Right lobe of liver (tissue), 6 donors: Measurements from ENCODE around the gene P2RY6. TPM values are rescaled to one million over a fixed set of nuclear protein-coding genes. Genes with fewer than 3 reads are reported as not detected.
A peak's percentile ranks its signal among the peaks of the same experiment; 100 is the strongest.

ENCODE experiments used
- ATAC-seq, 4 donors: fragments of 200-7000 bp; cut with Tn5 transposase; one replicate each; pipeline ENCODE4 v1.9.1; 2020; ENCODE audit warnings: mild to moderate bottlenecking in 4 of 4, moderate library complexity in 4 of 4
- DNase-seq, 3 donors: peaks; one replicate each; pipeline ENCODE4 v3.0.0-alpha.2; 2020
- H3K27ac ChIP-seq, 3 donors: fragments of 200-600 bp; one replicate each; pipeline ENCODE4 v1.8.0; 2022
- H3K27me3 ChIP-seq, 2 donors: fragments of 200-600 bp; one replicate each; pipeline ENCODE4 v1.8.0; 2022
- H3K36me3 ChIP-seq, 4 donors: fragments of 200-600 bp; sonication (generic) in 1 of 4; one replicate each; pipeline versions ENCODE4 v1.5.1 to v1.8.0; 2017 to 2022; ENCODE audit warnings: control low read depth in 1 of 4
- H3K4me1 ChIP-seq, 4 donors: fragments of 200-600 bp; sonication (generic) in 1 of 4; one replicate each; pipeline versions ENCODE4 v1.5.1 to v1.8.0; 2017 to 2022; ENCODE audit warnings: control low read depth in 1 of 4
- H3K4me3 ChIP-seq, 3 donors: fragments of 200-600 bp; one replicate each; pipeline ENCODE4 v1.8.0; 2022
- H3K9me3 ChIP-seq, 4 donors: fragments of 200-600 bp; sonication (generic) in 1 of 4; one replicate each; pipeline versions ENCODE4 v1.5.1 to v1.8.0; 2017 to 2022; ENCODE audit warnings: control low read depth in 1 of 4
- POLR2A ChIP-seq: fragments of 450-650 bp; IDR thresholded peaks from one replicate; pipeline ENCODE4 v1.6.1; 2017; ENCODE audit warnings: antibody characterized with exemption, mild to moderate bottlenecking
- WGBS: methylation state at CpG from one replicate; pipeline ENCODE4 v1.1.6; 2018; ENCODE audit warnings: low coverage, low lambda C conversion rate; ENCODE audit not compliant: insufficient coverage; ENCODE audit errors: missing lambda C conversion rate; 5-methylcytosine and 5-hydroxymethylcytosine counted together
- intact Hi-C, 2 donors: fragments of 100-400 bp; cut with DNase I; formaldehyde crosslinking; loops; one replicate each; pipeline versions ENCODE4 v1.11.2 to v1.14.1; 2022
- total RNA-seq, 6 experiments: library from RNA; depleted of rRNA in 2 of 6; stranded (reverse); fragments of >200 nt in 2 of 6; fragmentation: NEBNext Ultra II Directional in 3 of 6; extraction: Animal tissue kit (Norgen Biotek cat#: 25700) in 3 of 6; gene quantifications; one replicate each; pipeline versions ENCODE4 v1.1.0 to v1.2.4, GENCODE V29; 2016 to 2023
- TF ChIP-seq, protein P1 (sequence below), 4 donors: fragments of 200-600 bp in 3 of 4; fragments of 450-650 bp in 1 of 4; IDR thresholded peaks; one replicate each; pipeline versions ENCODE4 v1.5.1 to v1.8.0; 2016 to 2022; ENCODE audit warnings: antibody characterized with exemption in 4 of 4, mild to moderate bottlenecking in 2 of 4
- donor health status: DM: no; HTN: yes; CAD: no.
- donor health status: DM: no; HTN: no; CAD: no.
- donor health status: DM: no; HTN: no; CAD: no.
- donor health status: DM: no; HTN: yes; CAD: no.
- donor health status: DM: no; HTN: yes; CAD: no.

The P2RY6 gene
- total RNA-seq, 6 experiments from 2014 or later = 0.24 to 1.8 (median 0.62) TPM

DNA sequence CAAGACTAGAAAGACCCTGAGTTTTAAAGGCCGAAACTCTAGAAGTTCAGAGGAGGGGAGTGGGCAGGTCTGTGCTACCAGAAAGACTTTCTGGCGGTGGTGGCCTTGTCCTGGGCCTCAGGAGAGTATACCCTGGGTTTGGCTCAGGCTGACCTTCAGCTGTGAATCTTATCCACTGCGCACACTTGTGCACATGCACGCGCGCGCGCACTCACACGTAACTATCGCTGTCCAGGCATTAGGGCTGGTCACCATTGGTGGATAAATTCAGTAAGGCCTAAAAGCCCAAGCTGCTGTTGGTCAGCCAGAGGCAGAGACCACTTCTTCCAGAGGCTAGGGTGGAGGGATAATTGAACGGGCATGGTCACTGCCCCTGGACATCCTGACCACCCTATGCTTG, 61.0 kb downstream of the P2RY6 start:
- no peak for ATAC-seq
- Histone ChIP-seq H3K36me3 (no peaks in the 10 kb centered on the region), H3K4me3 (no peak overlapping the region), H3K9me3 (no peaks in the 10 kb centered on the region), H3K4me1 (no peaks in the 10 kb centered on the region), H3K27ac (peak overlapping the region in 1 of 3 donors; percentile 37), H3K27me3 (no peaks in the 10 kb centered on the region)
- WGBS = 88% methylated on average over 8 of the region's 11 CpGs
- no peak for TF ChIP-seq POLR2A
- TF ChIP-seq, protein P1, sequence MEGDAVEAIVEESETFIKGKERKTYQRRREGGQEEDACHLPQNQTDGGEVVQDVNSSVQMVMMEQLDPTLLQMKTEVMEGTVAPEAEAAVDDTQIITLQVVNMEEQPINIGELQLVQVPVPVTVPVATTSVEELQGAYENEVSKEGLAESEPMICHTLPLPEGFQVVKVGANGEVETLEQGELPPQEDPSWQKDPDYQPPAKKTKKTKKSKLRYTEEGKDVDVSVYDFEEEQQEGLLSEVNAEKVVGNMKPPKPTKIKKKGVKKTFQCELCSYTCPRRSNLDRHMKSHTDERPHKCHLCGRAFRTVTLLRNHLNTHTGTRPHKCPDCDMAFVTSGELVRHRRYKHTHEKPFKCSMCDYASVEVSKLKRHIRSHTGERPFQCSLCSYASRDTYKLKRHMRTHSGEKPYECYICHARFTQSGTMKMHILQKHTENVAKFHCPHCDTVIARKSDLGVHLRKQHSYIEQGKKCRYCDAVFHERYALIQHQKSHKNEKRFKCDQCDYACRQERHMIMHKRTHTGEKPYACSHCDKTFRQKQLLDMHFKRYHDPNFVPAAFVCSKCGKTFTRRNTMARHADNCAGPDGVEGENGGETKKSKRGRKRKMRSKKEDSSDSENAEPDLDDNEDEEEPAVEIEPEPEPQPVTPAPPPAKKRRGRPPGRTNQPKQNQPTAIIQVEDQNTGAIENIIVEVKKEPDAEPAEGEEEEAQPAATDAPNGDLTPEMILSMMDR (IDR thresholded peaks at IDR 0.05) = no peak
- intact Hi-C loops = no loop called here
- DNase-seq = no peak

GRCh38 chr11:73333640-73334383, 61.7 kb downstream of the P2RY6 start:
- Histone ChIP-seq H3K27ac (peak overlapping the region in 2 of 3 donors; percentile 10 to 37), H3K27me3 (no peaks in the 10 kb centered on the region), H3K4me1 (no peaks in the 10 kb centered on the region), H3K36me3 (no peaks in the 10 kb centered on the region), H3K4me3 (no peak overlapping the region), H3K9me3 (no peaks in the 10 kb centered on the region)
- no peak for DNase-seq
- intact Hi-C loops = no loop called here
- no peak for ATAC-seq
- no peak for TF ChIP-seq POLR2A
- TF ChIP-seq, protein P1 (IDR thresholded peaks at IDR 0.05) = no peak
- 58% methylated on average over 2 of the region's 4 CpGs for WGBS

- Histone ChIP-seq H3K4me3 (no peak overlapping the region), H3K4me1 (no peaks in the 10 kb centered on the region), H3K27ac (peak overlapping the region in 2 of 3 donors; percentile 10 to 49), H3K27me3 (no peaks in the 10 kb centered on the region), H3K9me3 (no peaks in the 10 kb centered on the region), H3K36me3 (no peaks in the 10 kb centered on the region)
- intact Hi-C loops = no loop called here
- DNase-seq = peak; percentile 70 to 81 (median 70)
- peak; percentile 55 to 76 (median 64) for ATAC-seq
- no peak for TF ChIP-seq POLR2A
- TF ChIP-seq, protein P1 (IDR thresholded peaks at IDR 0.05) = no peak
- 53% methylated on average over 3 of the region's 6 CpGs for WGBS
Observed at GRCh38 chr11:73334384-73335203, 62.5 kb downstream of the P2RY6 start.

DNA sequence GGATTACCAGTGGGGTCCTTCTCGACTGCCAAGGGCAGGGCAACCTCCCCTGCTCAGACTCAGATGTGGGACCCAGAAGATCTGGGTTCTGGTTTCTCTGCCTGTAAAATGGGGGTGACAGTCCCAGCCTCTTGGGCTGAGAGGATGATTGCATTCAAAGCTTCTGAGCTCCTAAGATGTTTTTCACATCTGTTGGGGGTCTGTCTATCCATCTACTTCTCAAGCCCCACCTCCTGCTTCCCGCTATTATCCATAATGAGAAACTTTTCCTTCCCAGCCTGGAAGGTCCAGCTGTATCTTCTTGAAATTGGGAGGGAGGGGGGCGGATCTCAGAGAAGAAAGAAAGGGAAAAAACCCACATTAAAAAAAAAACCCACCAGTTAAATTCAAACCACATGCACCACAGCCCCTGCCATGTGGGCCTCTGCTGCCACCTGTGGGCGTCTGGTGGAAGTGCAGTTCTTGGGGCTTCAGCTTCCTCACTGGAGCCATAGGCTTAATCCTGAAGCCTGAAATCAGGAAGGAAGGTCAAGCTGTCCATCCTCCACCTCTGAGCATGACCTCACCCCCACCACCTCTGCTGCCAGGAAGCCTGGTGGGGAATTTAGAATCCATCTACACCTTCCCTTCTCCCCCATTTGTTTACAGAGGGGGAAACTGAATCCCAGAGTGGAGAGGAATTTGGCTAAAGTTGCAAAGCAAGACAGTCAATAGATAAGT, 63.2 kb downstream of the P2RY6 start:
- intact Hi-C loops = no loop called here
- ATAC-seq (peak; percentile 85 to 91 (median 88)), DNase-seq (peak; percentile 77 to 81 (median 81))
- Histone ChIP-seq H3K9me3 (no peaks in the 10 kb centered on the region), H3K27ac (peak overlapping the region in 1 of 3 donors; percentile 49), H3K4me1 (no peaks in the 10 kb centered on the region), H3K4me3 (no peak overlapping the region), H3K27me3 (no peaks in the 10 kb centered on the region), H3K36me3 (no peaks in the 10 kb centered on the region)
- 9% methylated on average over 4 of the region's 4 CpGs for WGBS
- TF ChIP-seq, protein P1 (IDR thresholded peaks at IDR 0.05) = peak; percentile 76 to 97 (median 97)
- TF ChIP-seq POLR2A = no peak
